ENCODE data around the gene CHD1.
"Not testable (repeated sequence)": the region's sequence is repeated elsewhere in the genome, so short reads cannot be mapped to it uniquely, and the experiment has no call there.

CHD1 gene

GRCh38 chr5:98928873-98929709 lies at the start of gene CHD1:
CHD1 (minus strand) TSS chr5:98929007; CDS start chr5:98926386, 2,621 bp downstream.
- in situ Hi-C loops (cut with HindIII; ENCODE audit: low sequenced_read_pairs) = no loop called here

- in situ Hi-C loops (cut with HindIII; ENCODE audit: low sequenced_read_pairs) = no loop called here
Observed at GRCh38 chr5:98978528-98978927, 49.7 kb upstream of the CHD1 start.

GRCh38 chr5:98977723-98978122 lies 48.9 kb upstream of the CHD1 start:
- in situ Hi-C loops (cut with HindIII; ENCODE audit: low sequenced_read_pairs) = no loop called here

- in situ Hi-C loops (cut with HindIII; ENCODE audit: low sequenced_read_pairs) = no loop called here
Observed at GRCh38 chr5:98975682-98976407, 47.0 kb upstream of the CHD1 start.

- in situ Hi-C loops (cut with HindIII; ENCODE audit: low sequenced_read_pairs) = no loop called here
Observed at GRCh38 chr5:98975223-98975622, 46.4 kb upstream of the CHD1 start.

GRCh38 chr5:98969400-98969799 lies 40.6 kb upstream of the CHD1 start:
- in situ Hi-C loops (cut with HindIII; ENCODE audit: low sequenced_read_pairs) = loop anchor here (5.0 kb wide), 1 partner anchor 68 kb away; no protein-coding TSS in a partner anchor

- in situ Hi-C loops (cut with HindIII; ENCODE audit: low sequenced_read_pairs) = loop anchor here (5.0 kb wide), 1 partner anchor 69 kb away; no protein-coding TSS in a partner anchor
Observed at GRCh38 chr5:98968056-98968564, 39.3 kb upstream of the CHD1 start.

- in situ Hi-C loops (cut with HindIII; ENCODE audit: low sequenced_read_pairs) = loop anchor here (5.0 kb wide), 1 partner anchor 72 kb away; no protein-coding TSS in a partner anchor
Observed at GRCh38 chr5:98965226-98965625, 36.4 kb upstream of the CHD1 start.

- in situ Hi-C loops (cut with HindIII; ENCODE audit: low sequenced_read_pairs) = loop anchor here (5.0 kb wide), 1 partner anchor 73 kb away; no protein-coding TSS in a partner anchor
Observed at GRCh38 chr5:98964621-98965020, 35.8 kb upstream of the CHD1 start.

DNA sequence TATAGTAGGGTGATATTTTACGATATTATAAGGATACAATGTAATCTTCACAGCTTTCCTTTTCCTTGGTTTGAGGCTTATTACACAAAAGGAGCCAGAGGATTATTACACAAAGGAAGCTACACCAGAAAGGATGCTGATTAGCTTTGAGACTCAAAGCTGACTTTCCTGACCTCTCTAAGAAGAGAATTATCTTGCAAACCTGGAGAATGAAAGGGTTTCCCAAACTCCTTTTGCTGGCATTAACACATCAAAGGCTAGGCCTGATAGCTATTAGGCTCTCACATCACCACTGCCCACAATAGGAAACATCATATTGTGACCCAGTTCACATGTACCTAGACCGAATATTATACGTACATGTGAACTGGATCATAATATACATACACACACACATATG lies 34.2 kb upstream of the CHD1 start:
- in situ Hi-C loops (cut with HindIII; ENCODE audit: low sequenced_read_pairs) = no loop called here

DNA sequence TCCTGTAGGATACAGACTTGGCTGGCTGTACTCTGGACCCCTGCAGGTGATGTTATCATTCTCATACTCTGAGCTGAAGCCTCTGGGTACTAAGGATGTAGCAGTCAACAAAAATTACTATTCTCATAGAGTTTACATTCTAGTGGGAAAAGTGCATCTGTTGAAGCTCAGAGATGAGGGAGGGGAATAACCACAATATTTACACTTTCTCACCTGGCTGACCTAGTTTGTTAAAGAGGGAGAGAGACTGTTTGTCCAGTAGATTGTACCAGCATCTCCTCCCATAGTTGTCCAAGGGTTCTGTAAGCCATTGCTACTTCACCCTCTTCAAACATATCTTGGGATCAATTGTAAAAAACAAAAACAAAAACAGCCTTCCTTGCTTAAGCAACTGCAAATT lies 33.8 kb upstream of the CHD1 start:
- in situ Hi-C loops (cut with HindIII; ENCODE audit: low sequenced_read_pairs) = no loop called here

DNA sequence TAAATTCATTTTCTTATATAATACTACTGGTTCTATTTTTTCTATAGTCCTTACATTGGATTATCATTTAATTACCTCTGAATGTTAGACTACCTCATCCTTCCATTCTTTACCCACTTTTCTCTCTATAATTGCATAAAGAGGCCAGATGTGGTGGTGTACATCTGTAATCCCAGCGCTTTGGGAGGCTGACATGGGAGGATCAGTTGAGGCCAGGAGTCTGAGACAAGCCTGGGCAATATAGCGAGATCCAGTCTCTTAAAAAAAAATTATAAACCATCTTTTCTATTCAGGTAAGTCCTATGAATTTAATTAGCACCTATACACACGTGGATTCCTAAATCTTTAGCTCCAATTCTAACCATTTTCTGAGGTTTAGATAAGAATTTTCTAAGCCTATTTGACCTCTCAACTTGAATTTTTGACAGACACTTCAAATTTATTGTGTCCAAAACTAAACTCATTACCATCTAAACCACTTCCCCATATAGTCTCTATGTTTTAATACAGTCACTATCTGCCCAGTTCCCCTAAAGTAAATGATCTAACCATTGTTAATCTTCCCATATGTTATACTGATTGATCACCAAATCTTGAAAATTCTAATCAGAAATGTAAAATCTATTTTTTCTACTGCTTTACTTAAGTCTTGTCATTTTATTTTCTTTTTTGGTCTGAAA lies 33.0 kb upstream of the CHD1 start:
- in situ Hi-C loops (cut with HindIII; ENCODE audit: low sequenced_read_pairs) = no loop called here

DNA sequence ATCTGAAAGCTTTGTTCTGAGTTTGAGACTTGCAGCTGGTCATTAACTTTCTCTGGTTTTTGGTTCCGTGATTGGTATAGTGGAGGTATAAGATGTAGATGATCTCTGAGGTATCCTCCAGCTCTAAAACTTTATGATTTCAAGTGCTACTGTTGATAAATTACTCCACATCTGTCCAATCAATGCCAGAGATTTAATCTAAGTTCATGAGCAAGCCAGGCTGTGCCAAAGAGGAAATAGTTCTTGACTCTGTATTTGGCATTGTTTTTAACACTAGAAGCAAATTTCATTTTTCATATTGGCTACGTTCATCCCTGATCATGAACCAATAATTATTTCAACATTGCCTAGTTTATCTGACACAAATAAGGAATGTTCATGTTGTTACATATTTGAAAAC lies 28.5 kb upstream of the CHD1 start:
- in situ Hi-C loops (cut with HindIII; ENCODE audit: low sequenced_read_pairs) = no loop called here

- in situ Hi-C loops (cut with HindIII; ENCODE audit: low sequenced_read_pairs) = not testable (repeated sequence)
Observed at GRCh38 chr5:98955888-98956287, 27.1 kb upstream of the CHD1 start.

DNA sequence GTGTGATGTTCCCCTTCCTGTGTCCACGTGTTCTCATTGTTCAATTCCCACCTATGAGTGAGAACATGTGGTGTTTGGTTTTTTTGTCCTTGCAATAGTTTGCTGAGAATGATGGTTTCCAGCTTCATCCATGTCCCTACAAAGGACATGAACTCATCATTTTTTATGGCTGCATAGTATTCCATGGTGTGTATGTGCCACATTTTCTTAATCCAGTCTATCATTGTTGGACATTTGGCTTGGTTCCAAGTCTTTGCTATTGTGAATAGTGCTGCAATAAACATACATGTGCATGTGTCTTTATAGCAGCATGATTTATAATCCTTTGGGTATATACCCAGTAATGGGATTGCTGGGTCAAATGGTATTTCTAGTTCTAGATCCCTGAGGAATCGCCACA lies 26.7 kb upstream of the CHD1 start:
- in situ Hi-C loops (cut with HindIII; ENCODE audit: low sequenced_read_pairs) = not testable (repeated sequence)

DNA sequence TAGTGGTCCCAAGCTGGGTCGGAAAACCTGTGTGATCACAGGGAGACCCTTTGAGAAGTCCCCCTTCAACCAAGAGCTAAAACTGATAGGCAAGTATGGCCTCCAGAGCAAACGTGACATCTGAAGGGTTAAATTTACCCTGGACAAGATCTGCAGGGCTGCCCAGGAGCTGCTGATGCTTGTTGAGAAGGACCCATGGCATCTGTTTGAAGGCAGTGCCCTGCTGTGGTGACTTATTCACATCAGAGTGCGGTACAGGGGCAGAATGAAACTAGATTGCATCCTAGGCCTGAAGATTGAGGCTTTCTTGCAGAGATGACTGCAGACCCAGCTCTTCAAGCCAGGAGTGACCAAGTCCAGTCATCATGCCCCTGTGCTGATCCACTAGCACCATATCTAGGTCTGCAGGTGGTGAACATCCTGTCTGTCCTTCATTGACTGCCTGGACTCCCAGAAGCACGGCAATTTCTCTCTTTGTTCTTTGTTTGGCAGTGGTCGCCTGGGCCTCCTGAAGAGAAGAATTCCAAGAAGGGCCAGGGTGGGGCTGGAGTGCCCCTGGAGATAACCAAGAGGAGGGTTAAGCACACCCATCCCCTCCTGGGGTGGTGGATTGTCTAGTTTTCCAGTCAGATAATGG lies 25.7 kb upstream of the CHD1 start:
- in situ Hi-C loops (cut with HindIII; ENCODE audit: low sequenced_read_pairs) = no loop called here

DNA sequence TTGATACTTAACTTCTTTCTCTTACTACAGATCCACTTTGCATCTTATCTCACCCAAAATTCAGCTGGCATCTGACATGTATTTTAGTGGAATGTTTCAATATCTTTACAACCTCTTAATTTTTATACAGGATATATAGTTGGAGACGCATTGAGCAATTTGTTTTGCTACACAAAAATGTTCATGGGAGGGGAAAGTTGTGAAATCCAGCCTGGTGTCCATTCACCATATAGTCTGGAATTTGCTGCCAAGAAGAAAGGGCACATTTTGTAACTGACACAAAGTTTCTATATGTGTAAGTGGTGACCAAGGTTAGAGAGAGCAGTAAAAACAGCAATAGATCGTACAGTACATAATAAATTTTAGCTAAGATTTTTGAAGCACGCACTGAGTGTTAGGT lies 14.0 kb upstream of the CHD1 start:
- in situ Hi-C loops (cut with HindIII; ENCODE audit: low sequenced_read_pairs) = no loop called here

DNA sequence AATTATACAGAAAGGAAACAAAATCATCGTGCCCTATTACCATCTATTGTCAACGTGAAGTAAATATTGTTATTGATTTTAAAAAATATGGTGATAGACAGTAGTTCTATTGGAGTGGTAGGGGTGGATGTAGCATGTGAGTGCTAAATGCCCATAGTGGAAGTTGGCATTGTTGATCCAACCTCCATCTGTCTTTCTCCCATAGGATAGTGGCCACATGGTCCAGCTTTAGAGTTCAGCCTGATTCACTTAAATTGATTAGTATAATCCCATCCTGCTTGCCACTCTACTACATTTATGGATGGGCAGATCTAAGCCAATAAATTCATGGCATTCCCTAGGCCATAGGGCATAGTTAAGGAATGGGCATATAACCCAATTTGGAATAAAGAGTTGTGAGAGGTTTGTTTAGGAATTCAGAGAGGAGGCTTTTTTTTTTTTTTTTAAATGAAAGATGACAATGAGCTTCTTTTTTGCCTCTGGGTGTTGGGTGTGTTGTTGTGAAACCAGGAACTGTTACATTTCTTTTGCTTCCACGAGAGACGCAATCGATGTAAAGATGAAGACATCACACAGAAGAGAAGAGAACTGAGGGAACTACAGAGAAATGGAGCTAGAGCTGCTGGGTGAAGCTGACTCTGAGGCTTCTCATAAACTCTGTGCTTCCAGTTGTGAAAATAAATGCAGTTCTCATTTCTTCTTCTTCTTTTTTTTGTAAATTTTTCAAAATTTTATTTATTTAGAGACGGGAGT lies 12.5 kb upstream of the CHD1 start:
- in situ Hi-C loops (cut with HindIII; ENCODE audit: low sequenced_read_pairs) = no loop called here

- in situ Hi-C loops (cut with HindIII; ENCODE audit: low sequenced_read_pairs) = no loop called here
Observed at GRCh38 chr5:98940581-98940980, 11.8 kb upstream of the CHD1 start.

DNA sequence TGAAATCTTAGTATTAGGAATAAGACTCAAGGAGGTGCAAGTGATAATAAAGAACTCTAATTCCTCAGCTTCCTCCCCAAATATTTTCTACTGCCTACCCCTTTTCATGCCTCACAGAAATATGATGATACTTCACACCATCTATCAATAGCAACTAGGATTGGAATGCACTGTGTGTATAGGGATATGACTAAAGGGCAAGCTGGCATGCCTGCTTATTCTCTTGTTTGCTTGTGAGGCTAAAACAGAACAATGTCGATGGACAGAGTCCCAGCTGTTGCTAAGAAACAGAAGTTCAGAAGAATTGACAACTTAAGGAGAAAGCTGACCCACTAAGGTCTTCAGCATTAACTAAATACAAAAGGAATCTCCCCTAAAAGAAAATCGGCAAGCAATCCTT lies 9.7 kb upstream of the CHD1 start:
- in situ Hi-C loops (cut with HindIII; ENCODE audit: low sequenced_read_pairs) = no loop called here

All from DLD1 (cell line).